IMR-90 (cell line): ENCODE data around the gene PITPNC1.

Experiments
- CEBPB ChIP-seq: IDR thresholded peaks from 2 replicates; pipeline ENCODE4 v1.6.1; 2012; ENCODE audit warnings: low read depth, low read length, improper control_type of control experiment
- CTCF ChIP-seq: conservative IDR thresholded peaks from 2 replicates; pipeline ENCODE4 v1.5.1; 2012; ENCODE audit warnings: mild to moderate bottlenecking, low read depth, low read length, improper control_type of control experiment

GRCh38 chr17:67636312-67636711 is 259.2 kb downstream of the PITPNC1 start:
- TF ChIP-seq CTCF (no peak), CEBPB (no peak)
